ENCODE data around the gene SMYD3. TPM values are rescaled to one million over a fixed set of nuclear protein-coding genes. Genes with fewer than 3 reads are reported as not detected.

Gene SMYD3
- total RNA-seq, 1 experiment from 2014 or later: 17.4 TPM

- DNase-seq (ENCODE audit: low read depth, low spot score) (no peak), ATAC-seq (no peak)
- H3K9me3 ChIP-seq (ENCODE audit: control insufficient read depth, insufficient read depth, low read depth, low read length): no peaks in the 10 kb centered on the region
- TF ChIP-seq, protein P1, sequence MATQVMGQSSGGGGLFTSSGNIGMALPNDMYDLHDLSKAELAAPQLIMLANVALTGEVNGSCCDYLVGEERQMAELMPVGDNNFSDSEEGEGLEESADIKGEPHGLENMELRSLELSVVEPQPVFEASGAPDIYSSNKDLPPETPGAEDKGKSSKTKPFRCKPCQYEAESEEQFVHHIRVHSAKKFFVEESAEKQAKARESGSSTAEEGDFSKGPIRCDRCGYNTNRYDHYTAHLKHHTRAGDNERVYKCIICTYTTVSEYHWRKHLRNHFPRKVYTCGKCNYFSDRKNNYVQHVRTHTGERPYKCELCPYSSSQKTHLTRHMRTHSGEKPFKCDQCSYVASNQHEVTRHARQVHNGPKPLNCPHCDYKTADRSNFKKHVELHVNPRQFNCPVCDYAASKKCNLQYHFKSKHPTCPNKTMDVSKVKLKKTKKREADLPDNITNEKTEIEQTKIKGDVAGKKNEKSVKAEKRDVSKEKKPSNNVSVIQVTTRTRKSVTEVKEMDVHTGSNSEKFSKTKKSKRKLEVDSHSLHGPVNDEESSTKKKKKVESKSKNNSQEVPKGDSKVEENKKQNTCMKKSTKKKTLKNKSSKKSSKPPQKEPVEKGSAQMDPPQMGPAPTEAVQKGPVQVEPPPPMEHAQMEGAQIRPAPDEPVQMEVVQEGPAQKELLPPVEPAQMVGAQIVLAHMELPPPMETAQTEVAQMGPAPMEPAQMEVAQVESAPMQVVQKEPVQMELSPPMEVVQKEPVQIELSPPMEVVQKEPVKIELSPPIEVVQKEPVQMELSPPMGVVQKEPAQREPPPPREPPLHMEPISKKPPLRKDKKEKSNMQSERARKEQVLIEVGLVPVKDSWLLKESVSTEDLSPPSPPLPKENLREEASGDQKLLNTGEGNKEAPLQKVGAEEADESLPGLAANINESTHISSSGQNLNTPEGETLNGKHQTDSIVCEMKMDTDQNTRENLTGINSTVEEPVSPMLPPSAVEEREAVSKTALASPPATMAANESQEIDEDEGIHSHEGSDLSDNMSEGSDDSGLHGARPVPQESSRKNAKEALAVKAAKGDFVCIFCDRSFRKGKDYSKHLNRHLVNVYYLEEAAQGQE (IDR thresholded peaks at IDR 0.05; ENCODE audit: insufficient read depth in 1 of 2, low read depth in 2 of 2, low read length in 1 of 2): no peak
- TF ChIP-seq POLR2AphosphoS5 (IDR thresholded peaks at IDR 0.05; ENCODE audit: low read depth, low read length): no peak
- TF ChIP-seq, protein P2, sequence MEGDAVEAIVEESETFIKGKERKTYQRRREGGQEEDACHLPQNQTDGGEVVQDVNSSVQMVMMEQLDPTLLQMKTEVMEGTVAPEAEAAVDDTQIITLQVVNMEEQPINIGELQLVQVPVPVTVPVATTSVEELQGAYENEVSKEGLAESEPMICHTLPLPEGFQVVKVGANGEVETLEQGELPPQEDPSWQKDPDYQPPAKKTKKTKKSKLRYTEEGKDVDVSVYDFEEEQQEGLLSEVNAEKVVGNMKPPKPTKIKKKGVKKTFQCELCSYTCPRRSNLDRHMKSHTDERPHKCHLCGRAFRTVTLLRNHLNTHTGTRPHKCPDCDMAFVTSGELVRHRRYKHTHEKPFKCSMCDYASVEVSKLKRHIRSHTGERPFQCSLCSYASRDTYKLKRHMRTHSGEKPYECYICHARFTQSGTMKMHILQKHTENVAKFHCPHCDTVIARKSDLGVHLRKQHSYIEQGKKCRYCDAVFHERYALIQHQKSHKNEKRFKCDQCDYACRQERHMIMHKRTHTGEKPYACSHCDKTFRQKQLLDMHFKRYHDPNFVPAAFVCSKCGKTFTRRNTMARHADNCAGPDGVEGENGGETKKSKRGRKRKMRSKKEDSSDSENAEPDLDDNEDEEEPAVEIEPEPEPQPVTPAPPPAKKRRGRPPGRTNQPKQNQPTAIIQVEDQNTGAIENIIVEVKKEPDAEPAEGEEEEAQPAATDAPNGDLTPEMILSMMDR (IDR thresholded peaks at IDR 0.05): no peak
- no peak for TF ChIP-seq SIN3A (IDR thresholded peaks at IDR 0.05; ENCODE audit: borderline replicate concordance, insufficient read depth, low read depth, low read length)
- TF ChIP-seq TCF7L2 (IDR thresholded peaks at IDR 0.05; ENCODE audit: low read depth, low read length): no peak
- intact Hi-C loops (cut with micrococcal nuclease; ENCODE audit: unreplicated experiment) (no loop called here), in situ Hi-C loops (cut with HindIII; ENCODE audit: low pct_unique_long_range_greater_than_20kb, low sequenced_read_pairs) (no loop called here)
- POLR2A ChIA-PET: no interaction called here
- H3K36me3 ChIP-seq (ENCODE audit: control insufficient read depth, insufficient read depth, low read length): no peaks in the 10 kb centered on the region
- BruUV-seq (replicated peaks): no TSS peak
- no peak overlapping the region for H3K4me3 ChIP-seq (ENCODE audit: low read depth in 2 of 2, low read length in 2 of 2)
- H3K4me1 ChIP-seq (ENCODE audit: control insufficient read depth, insufficient read depth, low read length): no peaks in the 10 kb centered on the region
- no peaks in the 10 kb centered on the region for H3K27me3 ChIP-seq (ENCODE audit: control insufficient read depth, insufficient read depth, low read length)
- CTCF ChIA-PET: no interaction called here
- H3K27ac ChIP-seq (ENCODE audit: low read length): no peak overlapping the region
Measured at GRCh38 chr1:246398126-246398813, 108.8 kb downstream of the SMYD3 start.

DNA sequence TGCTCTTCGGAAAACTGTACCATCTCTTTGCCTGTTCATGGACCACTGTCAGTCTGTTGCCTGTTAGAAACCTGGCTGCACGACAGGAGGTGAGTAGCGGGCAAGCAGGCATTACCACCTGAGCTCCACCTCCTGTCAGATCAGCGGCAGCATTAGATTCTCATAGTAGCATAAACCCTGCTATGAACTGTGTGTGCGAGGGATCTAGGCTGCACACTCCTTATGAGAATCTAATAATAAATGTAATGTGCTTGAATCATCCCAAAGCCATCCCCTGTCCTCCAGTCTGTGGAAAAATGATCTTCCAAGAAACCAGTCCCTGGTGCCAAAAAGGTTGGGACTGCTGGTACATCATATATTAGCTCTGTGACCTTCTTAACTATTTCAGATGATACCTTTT lies 110.0 kb downstream of the SMYD3 start:
- Histone ChIP-seq H3K36me3 (ENCODE audit: control insufficient read depth, insufficient read depth, low read length) (no peaks in the 10 kb centered on the region), H3K4me3 (ENCODE audit: low read depth in 2 of 2, low read length in 2 of 2) (no peak overlapping the region), H3K4me1 (ENCODE audit: control insufficient read depth, insufficient read depth, low read length) (no peaks in the 10 kb centered on the region), H3K27me3 (ENCODE audit: control insufficient read depth, insufficient read depth, low read length) (no peaks in the 10 kb centered on the region), H3K27ac (ENCODE audit: low read length) (no peak overlapping the region), H3K9me3 (ENCODE audit: control insufficient read depth, insufficient read depth, low read depth, low read length) (no peaks in the 10 kb centered on the region)
- ChIA-PET POLR2A (no interaction called here), CTCF (no interaction called here)
- in situ Hi-C loops (cut with HindIII; ENCODE audit: low pct_unique_long_range_greater_than_20kb, low sequenced_read_pairs) (no loop called here), intact Hi-C loops (cut with micrococcal nuclease; ENCODE audit: unreplicated experiment) (no loop called here)
- BruUV-seq (replicated peaks): no TSS peak
- ATAC-seq (no peak), DNase-seq (ENCODE audit: low read depth, low spot score) (no peak)
- TF ChIP-seq, protein P1 (IDR thresholded peaks at IDR 0.05; ENCODE audit: insufficient read depth in 1 of 2, low read depth in 2 of 2, low read length in 1 of 2): no peak
- no peak for TF ChIP-seq TCF7L2 (IDR thresholded peaks at IDR 0.05; ENCODE audit: low read depth, low read length)
- no peak for TF ChIP-seq POLR2AphosphoS5 (IDR thresholded peaks at IDR 0.05; ENCODE audit: low read depth, low read length)
- no peak for TF ChIP-seq SIN3A (IDR thresholded peaks at IDR 0.05; ENCODE audit: borderline replicate concordance, insufficient read depth, low read depth, low read length)
- TF ChIP-seq, protein P2 (IDR thresholded peaks at IDR 0.05): no peak

Data from Panc1 (cell line).